SK-N-SH treated with all-trans-retinoic acid at 6 μM for 48 hours (cell line): ENCODE measurements around the gene UNC119B.

Experiments used
- ATAC-seq: fragments of 200-7000 bp; cut with Tn5 transposase; 3 replicates; pipeline ENCODE4 v1.9.1; 2020; ENCODE audit warnings: mild to moderate bottlenecking, moderate library complexity
- CSDC2 ChIP-seq: fragments of 250-450 bp; sonication (Bioruptor Pico); IDR thresholded peaks from 2 replicates; pipeline ENCODE4 v1.5.0; 2020; ENCODE audit warnings: mild to moderate bottlenecking, moderate library complexity
- CSRNP3 ChIP-seq: fragments of 250-450 bp; sonication (Bioruptor Pico); IDR thresholded peaks from 2 replicates; pipeline ENCODE4 v1.5.1; 2021; ENCODE audit warnings: mild to moderate bottlenecking, moderate library complexity
- ESRRG ChIP-seq: fragments of 250-450 bp; sonication (Bioruptor Pico); IDR thresholded peaks from 2 replicates; pipeline ENCODE4 v1.6.1; 2021; ENCODE audit warnings: mild to moderate bottlenecking
- ISL1 ChIP-seq: fragments of 250-450 bp; sonication (Bioruptor Pico); IDR thresholded peaks from 2 replicates; pipeline ENCODE4 v2.1.2; 2022; ENCODE audit warnings: mild to moderate bottlenecking, moderate library complexity
- PATZ1 ChIP-seq: fragments of 250-450 bp; sonication (Bioruptor Pico); IDR thresholded peaks from 2 replicates; pipeline ENCODE4 v1.8.0; 2020; ENCODE audit warnings: mild to moderate bottlenecking, moderate library complexity, borderline replicate concordance
- POU6F1 ChIP-seq: fragments of 250-450 bp; sonication (Bioruptor Pico); IDR thresholded peaks from 2 replicates; pipeline ENCODE4 v1.8.0; 2021; ENCODE audit warnings: low read depth, mild to moderate bottlenecking, moderate library complexity, borderline replicate concordance
- PPARA ChIP-seq: fragments of 250-450 bp; sonication (Bioruptor Pico); IDR thresholded peaks from 2 replicates; pipeline ENCODE4 v1.5.0; 2020; ENCODE audit warnings: mild to moderate bottlenecking, borderline replicate concordance
- RARB ChIP-seq: fragments of 250-450 bp; sonication (Bioruptor Pico); IDR thresholded peaks from 2 replicates; pipeline ENCODE4 v1.8.0; 2021; ENCODE audit warnings: mild to moderate bottlenecking, moderate library complexity
- SNAI2 ChIP-seq: fragments of 250-450 bp; sonication (Bioruptor Pico); IDR thresholded peaks from 2 replicates; pipeline ENCODE4 v1.5.0; 2020; ENCODE audit warnings: mild to moderate bottlenecking, moderate library complexity
- TOX ChIP-seq: fragments of 250-450 bp; sonication (Bioruptor Pico); IDR thresholded peaks from 2 replicates; pipeline ENCODE4 v1.8.0; 2021; ENCODE audit warnings: mild to moderate bottlenecking, moderate library complexity, borderline replicate concordance
- TSHZ2 ChIP-seq: fragments of 250-450 bp; sonication (Bioruptor Pico); IDR thresholded peaks from 2 replicates; pipeline ENCODE4 v1.5.0; 2020; ENCODE audit warnings: mild to moderate bottlenecking, moderate library complexity
- ZC3H10 ChIP-seq: fragments of 250-450 bp; sonication (Bioruptor Pico); IDR thresholded peaks from 2 replicates; pipeline ENCODE4 v1.5.1; 2021; ENCODE audit warnings: mild to moderate bottlenecking, moderate library complexity
- ZFP3 ChIP-seq: fragments of 250-450 bp; sonication (Bioruptor Pico); IDR thresholded peaks from 2 replicates; pipeline ENCODE4 v1.5.0; 2020; ENCODE audit warnings: mild to moderate bottlenecking, moderate library complexity
- ZFP30 ChIP-seq: fragments of 450-650 bp; formaldehyde crosslinking; IDR thresholded peaks from 2 replicates; pipeline ENCODE4 v1.5.0; 2022; ENCODE audit warnings: mild to moderate bottlenecking, moderate library complexity
- ZNF8 ChIP-seq: fragments of 450-650 bp; formaldehyde crosslinking; IDR thresholded peaks from 2 replicates; pipeline ENCODE4 v1.5.0; 2020; ENCODE audit warnings: mild to moderate bottlenecking, moderate library complexity

The UNC119B gene

GRCh38 chr12:120767071-120768024 lies 57.1 kb downstream of the UNC119B start:
- ATAC-seq = no peak
- TF ChIP-seq PPARA (CRISPR knock-in tag) (no peak), TOX (CRISPR knock-in tag) (no peak), POU6F1 (CRISPR knock-in tag) (no peak), ZNF8 (CRISPR knock-in tag) (no peak), CSRNP3 (CRISPR knock-in tag) (no peak)

GRCh38 chr12:120771097-120771496 lies 60.8 kb downstream of the UNC119B start:
- ATAC-seq = no peak
- TF ChIP-seq ESRRG (CRISPR knock-in tag) (no peak), CSDC2 (CRISPR knock-in tag) (no peak), ZFP3 (no peak), ISL1 (CRISPR knock-in tag) (no peak), RARB (CRISPR knock-in tag) (no peak), CSRNP3 (CRISPR knock-in tag) (no peak), PATZ1 (CRISPR knock-in tag) (no peak), ZFP30 (CRISPR knock-in tag) (no peak), SNAI2 (CRISPR knock-in tag) (no peak), TSHZ2 (CRISPR knock-in tag) (no peak), ZC3H10 (CRISPR knock-in tag) (no peak), TOX (CRISPR knock-in tag) (no peak), ZNF8 (CRISPR knock-in tag) (no peak)
